Measurements from ENCODE around the gene NOS2.

Gene NOS2

DNA sequence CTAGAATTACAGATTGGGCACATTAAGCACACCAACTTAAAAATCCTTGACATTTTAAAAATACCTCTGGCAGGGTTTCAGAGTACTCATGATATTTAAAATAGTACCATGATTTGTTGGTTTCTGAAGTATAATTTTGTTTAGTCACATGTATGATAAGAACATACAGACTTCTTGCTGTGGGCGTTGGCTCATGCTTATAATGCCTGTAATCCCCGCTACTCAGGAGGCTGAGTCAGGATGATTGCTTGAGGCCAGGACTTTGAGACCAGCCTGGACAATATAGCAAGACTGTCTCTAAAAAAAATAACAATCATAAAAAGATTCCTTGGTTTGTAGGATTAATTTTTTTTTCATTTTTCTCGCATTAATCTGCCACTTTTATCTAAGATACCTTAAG, 78.5 kb downstream of the NOS2 start:
- no peak for DNase-seq (ENCODE audit: low spot score)
